Prostate gland (tissue), 2 donors: Measurements from ENCODE around the gene ACACA.

Experiments used
- POLR2A ChIP-seq: fragments of 450-650 bp; IDR thresholded peaks from one replicate; pipeline ENCODE4 v1.6.1; 2016; ENCODE audit warnings: antibody characterized with exemption, mild to moderate bottlenecking
- POLR2AphosphoS5 ChIP-seq: sonication (generic); formaldehyde crosslinking; IDR thresholded peaks from one replicate; pipeline ENCODE4 v1.6.1; 2017; ENCODE audit warnings: antibody characterized with exemption
- TF ChIP-seq, protein P1 (sequence below), 4 experiments: fragments of 200-600 bp in 2 of 4; fragments of 450-650 bp in 2 of 4; sonication (generic) in 2 of 4; IDR thresholded peaks; 1 replicate in 3 of 4; 2 replicates in 1 of 4; pipeline ENCODE4 v1.5.1; 2016 to 2019; ENCODE audit warnings: antibody characterized with exemption in 4 of 4, mild to moderate bottlenecking in 2 of 4, moderate library complexity in 2 of 4

- TF ChIP-seq, protein P1, sequence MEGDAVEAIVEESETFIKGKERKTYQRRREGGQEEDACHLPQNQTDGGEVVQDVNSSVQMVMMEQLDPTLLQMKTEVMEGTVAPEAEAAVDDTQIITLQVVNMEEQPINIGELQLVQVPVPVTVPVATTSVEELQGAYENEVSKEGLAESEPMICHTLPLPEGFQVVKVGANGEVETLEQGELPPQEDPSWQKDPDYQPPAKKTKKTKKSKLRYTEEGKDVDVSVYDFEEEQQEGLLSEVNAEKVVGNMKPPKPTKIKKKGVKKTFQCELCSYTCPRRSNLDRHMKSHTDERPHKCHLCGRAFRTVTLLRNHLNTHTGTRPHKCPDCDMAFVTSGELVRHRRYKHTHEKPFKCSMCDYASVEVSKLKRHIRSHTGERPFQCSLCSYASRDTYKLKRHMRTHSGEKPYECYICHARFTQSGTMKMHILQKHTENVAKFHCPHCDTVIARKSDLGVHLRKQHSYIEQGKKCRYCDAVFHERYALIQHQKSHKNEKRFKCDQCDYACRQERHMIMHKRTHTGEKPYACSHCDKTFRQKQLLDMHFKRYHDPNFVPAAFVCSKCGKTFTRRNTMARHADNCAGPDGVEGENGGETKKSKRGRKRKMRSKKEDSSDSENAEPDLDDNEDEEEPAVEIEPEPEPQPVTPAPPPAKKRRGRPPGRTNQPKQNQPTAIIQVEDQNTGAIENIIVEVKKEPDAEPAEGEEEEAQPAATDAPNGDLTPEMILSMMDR (IDR thresholded peaks at IDR 0.05): no peak
- TF ChIP-seq POLR2AphosphoS5 (no peak), POLR2A (no peak)
Measured at GRCh38 chr17:37089956-37090355, 316.7 kb downstream of the ACACA start.
